Activated CD4-positive, alpha-beta T cell treated with anti-CD3 and anti-CD28 coated beads, Interleukin-2, amount 50 U/mL, for 16 hours (primary cell): ENCODE data around the gene DIP2C.
"Not testable (repeated sequence)": the region's sequence is repeated elsewhere in the genome, so short reads cannot be mapped to it uniquely, and the experiment has no call there.

Experiments
- DNase-seq: peaks from one replicate; pipeline ENCODE4 v3.0.0-alpha.2; 2020

Gene DIP2C

GRCh38 chr10:625333-625696, 64.2 kb downstream of the DIP2C start:
- DNase-seq = no peak

GRCh38 chr10:624605-625332, 64.7 kb downstream of the DIP2C start:
- DNase-seq = no peak

- no peak for DNase-seq
These were observed 65.2 kb downstream of the DIP2C start for GRCh38 chr10:624312-624604.

GRCh38 chr10:623477-624311, 65.8 kb downstream of the DIP2C start:
- DNase-seq = no peak

- DNase-seq = no peak
These were observed 66.5 kb downstream of the DIP2C start for GRCh38 chr10:623014-623413.

- DNase-seq = no peak
These were observed 67.3 kb downstream of the DIP2C start for GRCh38 chr10:621981-622740.

GRCh38 chr10:621513-621912, 68.0 kb downstream of the DIP2C start:
- no peak for DNase-seq

GRCh38 chr10:620971-621370, 68.5 kb downstream of the DIP2C start:
- DNase-seq = no peak

- no peak for DNase-seq
These were observed 69.1 kb downstream of the DIP2C start for GRCh38 chr10:620417-620816.

GRCh38 chr10:619710-620109, 69.8 kb downstream of the DIP2C start:
- no peak for DNase-seq

- no peak for DNase-seq
These were observed 71.1 kb downstream of the DIP2C start for GRCh38 chr10:618229-618989.

- no peak for DNase-seq
These were observed 72.0 kb downstream of the DIP2C start for GRCh38 chr10:617471-617870.

- DNase-seq = no peak
These were observed 73.8 kb downstream of the DIP2C start for GRCh38 chr10:615583-616152.

GRCh38 chr10:614790-615582, 74.5 kb downstream of the DIP2C start:
- DNase-seq = no peak

- DNase-seq = no peak
These were observed 75.2 kb downstream of the DIP2C start for GRCh38 chr10:614139-614711.

- no peak for DNase-seq
These were observed 76.0 kb downstream of the DIP2C start for GRCh38 chr10:613271-614138.

GRCh38 chr10:612696-613095, 76.8 kb downstream of the DIP2C start:
- DNase-seq = no peak

- not testable (repeated sequence) for DNase-seq
These were observed 78.7 kb downstream of the DIP2C start for GRCh38 chr10:610642-611305.

GRCh38 chr10:609868-610545, 79.5 kb downstream of the DIP2C start:
- no peak for DNase-seq
